ENCODE measurements around the gene OCRL. TPM values are rescaled to one million over a fixed set of nuclear protein-coding genes. Genes with fewer than 3 reads are reported as not detected.
"Not testable (repeated sequence)": the region's sequence is repeated elsewhere in the genome, so short reads cannot be mapped to it uniquely, and the experiment has no call there.

The OCRL gene
- polyA plus RNA-seq, 1 donor (not counting 4 experiments of a cell fraction or from before 2014, with no cell fraction given), result 27.9 TPM

DNA sequence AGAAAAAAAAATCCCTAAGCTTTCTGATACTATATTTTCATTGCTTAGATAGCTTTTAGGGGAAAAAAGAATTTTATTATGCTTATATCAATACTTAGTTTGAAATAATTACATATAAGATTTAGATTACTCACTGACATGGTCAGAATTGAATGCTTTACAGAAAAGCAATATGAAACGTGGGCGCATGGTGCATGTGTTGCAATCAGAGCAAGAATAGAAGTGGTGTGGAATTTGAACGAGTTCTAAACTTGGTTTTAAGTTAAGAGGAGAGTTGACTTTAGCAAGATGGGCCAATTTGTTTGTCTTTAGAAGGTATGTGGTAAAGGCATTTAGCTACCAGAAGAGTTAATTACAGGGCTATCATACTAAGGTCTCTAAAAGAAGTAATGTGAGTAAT lies 21.4 kb downstream of the OCRL start:
- TF ChIP-seq, protein P1, sequence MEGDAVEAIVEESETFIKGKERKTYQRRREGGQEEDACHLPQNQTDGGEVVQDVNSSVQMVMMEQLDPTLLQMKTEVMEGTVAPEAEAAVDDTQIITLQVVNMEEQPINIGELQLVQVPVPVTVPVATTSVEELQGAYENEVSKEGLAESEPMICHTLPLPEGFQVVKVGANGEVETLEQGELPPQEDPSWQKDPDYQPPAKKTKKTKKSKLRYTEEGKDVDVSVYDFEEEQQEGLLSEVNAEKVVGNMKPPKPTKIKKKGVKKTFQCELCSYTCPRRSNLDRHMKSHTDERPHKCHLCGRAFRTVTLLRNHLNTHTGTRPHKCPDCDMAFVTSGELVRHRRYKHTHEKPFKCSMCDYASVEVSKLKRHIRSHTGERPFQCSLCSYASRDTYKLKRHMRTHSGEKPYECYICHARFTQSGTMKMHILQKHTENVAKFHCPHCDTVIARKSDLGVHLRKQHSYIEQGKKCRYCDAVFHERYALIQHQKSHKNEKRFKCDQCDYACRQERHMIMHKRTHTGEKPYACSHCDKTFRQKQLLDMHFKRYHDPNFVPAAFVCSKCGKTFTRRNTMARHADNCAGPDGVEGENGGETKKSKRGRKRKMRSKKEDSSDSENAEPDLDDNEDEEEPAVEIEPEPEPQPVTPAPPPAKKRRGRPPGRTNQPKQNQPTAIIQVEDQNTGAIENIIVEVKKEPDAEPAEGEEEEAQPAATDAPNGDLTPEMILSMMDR (optimal IDR thresholded peaks at IDR 0.05 in 1 of 3, IDR thresholded peaks at IDR 0.05 in 1 of 3, conservative IDR thresholded peaks at IDR 0.05 in 1 of 3; ENCODE audit: extremely low read depth in 1 of 3, insufficient read depth in 2 of 3, low read length in 3 of 3), result no peak
- TF ChIP-seq EZH2 (IDR thresholded peaks at IDR 0.05; ENCODE audit: low read length), result no peak
- Histone ChIP-seq H3K9me3 (ENCODE audit: control insufficient read depth, low read depth, low read length) (no peaks in the 10 kb centered on the region), H3K4me1 (ENCODE audit: control insufficient read depth, extremely low read depth, insufficient read depth, low read length) (no peaks in the 10 kb centered on the region), H3K27me3 (ENCODE audit: control insufficient read depth, extremely low read depth, insufficient read depth, low read length) (no peaks in the 10 kb centered on the region), H3K27ac (ENCODE audit: control insufficient read depth, insufficient read depth, low read length) (no peak overlapping the region), H4K20me1 (ENCODE audit: control insufficient read depth, extremely low read depth, insufficient read depth, low read length) (no peaks in the 10 kb centered on the region), H3K4me3 (ENCODE audit: control insufficient read depth in 2 of 3, extremely low read depth in 1 of 3, insufficient read depth in 2 of 3, low read depth in 1 of 3, low read length in 3 of 3) (no peak overlapping the region), H3K9me1 (ENCODE audit: control insufficient read depth, extremely low read depth, insufficient read depth, low read length) (no peaks in the 10 kb centered on the region), H3K36me3 (ENCODE audit: control insufficient read depth in 2 of 2, extremely low read depth in 1 of 2, insufficient read depth in 2 of 2, low read length in 2 of 2) (peaks cover 0 to 4% of the 10 kb centered on the region in 2 experiments), H3K9ac (ENCODE audit: control insufficient read depth, extremely low read depth, insufficient read depth, low read length) (no peak overlapping the region), H3K79me2 (ENCODE audit: control insufficient read depth, insufficient read depth, low read length) (no peaks in the 10 kb centered on the region), H2AFZ (ENCODE audit: control insufficient read depth, low read length) (no peak overlapping the region), H3K4me2 (ENCODE audit: control insufficient read depth, extremely low read depth, insufficient read depth, low read depth, low read length) (no peak overlapping the region)
- dilution Hi-C loops (cut with MboI; ENCODE audit: extremely low pct_ligation_motif_present, low sequenced_read_pairs), result no loop called here
- FAIRE-seq (no peak), DNase-seq (ENCODE audit: low read depth, low spot score) (no peak)

DNA sequence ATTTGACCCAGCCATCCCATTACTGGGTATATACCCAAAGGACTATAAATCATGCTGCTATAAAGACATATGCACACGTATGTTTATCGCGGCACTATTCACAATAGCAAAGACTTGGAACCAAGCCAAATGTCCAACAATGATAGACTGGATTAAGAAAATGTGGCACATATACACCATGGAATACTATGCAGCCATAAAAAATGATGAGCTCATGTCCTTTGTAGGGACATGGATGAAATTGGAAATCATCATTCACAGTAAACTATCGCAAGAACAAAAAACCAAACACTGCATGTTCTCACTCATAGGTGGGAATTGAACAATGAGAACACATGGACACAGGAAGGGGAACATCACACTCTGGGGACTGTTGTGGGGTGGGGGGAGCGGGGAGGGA lies 24.3 kb downstream of the OCRL start:
- H3K4me3 ChIP-seq (ENCODE audit: control insufficient read depth in 2 of 3, extremely low read depth in 1 of 3, insufficient read depth in 2 of 3, low read depth in 1 of 3, low read length in 3 of 3); FAIRE-seq; H3K9ac ChIP-seq (ENCODE audit: control insufficient read depth, extremely low read depth, insufficient read depth, low read length); H4K20me1 ChIP-seq (ENCODE audit: control insufficient read depth, extremely low read depth, insufficient read depth, low read length); H3K27ac ChIP-seq (ENCODE audit: control insufficient read depth, insufficient read depth, low read length); H3K9me1 ChIP-seq (ENCODE audit: control insufficient read depth, extremely low read depth, insufficient read depth, low read length); H3K4me1 ChIP-seq (ENCODE audit: control insufficient read depth, extremely low read depth, insufficient read depth, low read length); DNase-seq (ENCODE audit: low read depth, low spot score); H3K9me3 ChIP-seq (ENCODE audit: control insufficient read depth, low read depth, low read length); H3K4me2 ChIP-seq (ENCODE audit: control insufficient read depth, extremely low read depth, insufficient read depth, low read depth, low read length); dilution Hi-C loops (cut with MboI; ENCODE audit: extremely low pct_ligation_motif_present, low sequenced_read_pairs); H3K79me2 ChIP-seq (ENCODE audit: control insufficient read depth, insufficient read depth, low read length); H2AFZ ChIP-seq (ENCODE audit: control insufficient read depth, low read length); H3K27me3 ChIP-seq (ENCODE audit: control insufficient read depth, extremely low read depth, insufficient read depth, low read length); H3K36me3 ChIP-seq (ENCODE audit: control insufficient read depth in 2 of 2, extremely low read depth in 1 of 2, insufficient read depth in 2 of 2, low read length in 2 of 2): not testable (repeated sequence)

DNA sequence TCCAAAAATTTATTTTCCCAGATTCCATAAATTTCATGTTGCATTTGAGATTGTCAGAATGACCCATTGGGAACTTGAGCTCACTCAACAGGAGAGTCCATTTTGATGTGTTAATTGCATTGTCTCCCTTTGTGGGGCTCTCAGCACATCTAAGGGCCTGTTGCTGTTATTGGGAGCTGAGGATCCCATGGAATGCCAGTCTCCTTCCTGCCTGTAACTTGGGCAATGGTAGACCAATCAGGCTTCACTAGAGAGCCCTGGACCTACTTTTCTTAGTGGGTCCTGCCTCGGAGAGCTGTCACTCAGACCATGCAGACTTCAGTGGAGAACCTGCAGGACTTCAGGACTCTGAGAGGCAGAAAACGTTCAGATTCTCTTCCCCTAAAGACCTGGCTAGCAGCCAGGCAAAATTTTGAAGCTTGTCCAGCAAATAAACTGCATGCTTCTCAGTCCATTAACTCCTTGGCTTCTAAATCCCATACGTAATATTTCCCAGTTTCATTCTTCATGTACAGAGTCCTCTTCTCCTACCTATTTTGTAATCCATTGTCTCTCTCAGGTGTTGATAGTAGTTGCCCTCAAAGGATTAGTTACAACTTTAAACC lies 25.1 kb downstream of the OCRL start:
- Histone ChIP-seq H3K79me2 (ENCODE audit: control insufficient read depth, insufficient read depth, low read length) (no peaks in the 10 kb centered on the region), H3K27me3 (ENCODE audit: control insufficient read depth, extremely low read depth, insufficient read depth, low read length) (no peaks in the 10 kb centered on the region), H3K36me3 (ENCODE audit: control insufficient read depth in 2 of 2, extremely low read depth in 1 of 2, insufficient read depth in 2 of 2, low read length in 2 of 2) (peaks cover 0 to 4% of the 10 kb centered on the region in 2 experiments), H3K4me2 (ENCODE audit: control insufficient read depth, extremely low read depth, insufficient read depth, low read depth, low read length) (no peak overlapping the region), H2AFZ (ENCODE audit: control insufficient read depth, low read length) (no peak overlapping the region), H3K9me1 (ENCODE audit: control insufficient read depth, extremely low read depth, insufficient read depth, low read length) (no peaks in the 10 kb centered on the region), H3K27ac (ENCODE audit: control insufficient read depth, insufficient read depth, low read length) (no peak overlapping the region), H3K4me1 (ENCODE audit: control insufficient read depth, extremely low read depth, insufficient read depth, low read length) (no peaks in the 10 kb centered on the region), H4K20me1 (ENCODE audit: control insufficient read depth, extremely low read depth, insufficient read depth, low read length) (no peaks in the 10 kb centered on the region), H3K4me3 (ENCODE audit: control insufficient read depth in 2 of 3, extremely low read depth in 1 of 3, insufficient read depth in 2 of 3, low read depth in 1 of 3, low read length in 3 of 3) (no peak overlapping the region), H3K9me3 (ENCODE audit: control insufficient read depth, low read depth, low read length) (no peaks in the 10 kb centered on the region), H3K9ac (ENCODE audit: control insufficient read depth, extremely low read depth, insufficient read depth, low read length) (no peak overlapping the region)
- dilution Hi-C loops (cut with MboI; ENCODE audit: extremely low pct_ligation_motif_present, low sequenced_read_pairs), result no loop called here
- TF ChIP-seq, protein P1 (optimal IDR thresholded peaks at IDR 0.05 in 1 of 3, IDR thresholded peaks at IDR 0.05 in 1 of 3, conservative IDR thresholded peaks at IDR 0.05 in 1 of 3; ENCODE audit: extremely low read depth in 1 of 3, insufficient read depth in 2 of 3, low read length in 3 of 3), result no peak
- TF ChIP-seq EZH2 (IDR thresholded peaks at IDR 0.05; ENCODE audit: low read length), result no peak
- DNase-seq (ENCODE audit: low read depth, low spot score) (no peak), FAIRE-seq (no peak)

Measured in keratinocyte (primary cell).